Ammon's horn (tissue), 1 donor: ENCODE data around the gene FRMD4A.
"Not testable (repeated sequence)": the region's sequence is repeated elsewhere in the genome, so short reads cannot be mapped to it uniquely, and the experiment has no call there.

Source experiments
- DNase-seq: peaks from one replicate; pipeline ENCODE4 v3.0.0-alpha.2; 2016; ENCODE audit warnings: low spot score

Gene FRMD4A

GRCh38 chr10:13915710-13916109 lies 415.0 kb downstream of the FRMD4A start:
- DNase-seq, result peak; percentile 93

GRCh38 chr10:13913897-13914296 lies 416.8 kb downstream of the FRMD4A start:
- peak; percentile 64 for DNase-seq

- DNase-seq, result no peak
These were observed 418.8 kb downstream of the FRMD4A start for GRCh38 chr10:13911821-13912520.

- no peak for DNase-seq
These were observed 421.0 kb downstream of the FRMD4A start for GRCh38 chr10:13909516-13910258.

GRCh38 chr10:13908475-13908874 lies 422.2 kb downstream of the FRMD4A start:
- DNase-seq, result no peak

- DNase-seq, result no peak
These were observed 423.2 kb downstream of the FRMD4A start for GRCh38 chr10:13907570-13907969.

GRCh38 chr10:13905281-13905680 lies 425.4 kb downstream of the FRMD4A start:
- DNase-seq, result no peak

- peak; percentile 74 for DNase-seq
These were observed 426.7 kb downstream of the FRMD4A start for GRCh38 chr10:13904064-13904463.

- DNase-seq, result no peak
These were observed 427.7 kb downstream of the FRMD4A start for GRCh38 chr10:13902868-13903587.

- no peak for DNase-seq
These were observed 430.8 kb downstream of the FRMD4A start for GRCh38 chr10:13899941-13900340.

GRCh38 chr10:13896146-13896545 lies 434.6 kb downstream of the FRMD4A start:
- not testable (repeated sequence) for DNase-seq

- DNase-seq, result no peak
These were observed 436.2 kb downstream of the FRMD4A start for GRCh38 chr10:13894412-13895093.

GRCh38 chr10:13893926-13894325 lies 436.8 kb downstream of the FRMD4A start:
- DNase-seq, result no peak

- no peak for DNase-seq
These were observed 437.9 kb downstream of the FRMD4A start for GRCh38 chr10:13892871-13893270.

- DNase-seq, result no peak
These were observed 438.7 kb downstream of the FRMD4A start for GRCh38 chr10:13892001-13892491.

GRCh38 chr10:13891128-13892000 lies 439.4 kb downstream of the FRMD4A start:
- no peak for DNase-seq

GRCh38 chr10:13890233-13891127 lies 440.2 kb downstream of the FRMD4A start:
- peak; percentile 70 for DNase-seq

- no peak for DNase-seq
These were observed 443.0 kb downstream of the FRMD4A start for GRCh38 chr10:13887761-13888160.

- peak; percentile 96 for DNase-seq
These were observed 445.3 kb downstream of the FRMD4A start for GRCh38 chr10:13885238-13885990.
